ENCODE measurements around the gene CKS1B.

CKS1B gene

DNA sequence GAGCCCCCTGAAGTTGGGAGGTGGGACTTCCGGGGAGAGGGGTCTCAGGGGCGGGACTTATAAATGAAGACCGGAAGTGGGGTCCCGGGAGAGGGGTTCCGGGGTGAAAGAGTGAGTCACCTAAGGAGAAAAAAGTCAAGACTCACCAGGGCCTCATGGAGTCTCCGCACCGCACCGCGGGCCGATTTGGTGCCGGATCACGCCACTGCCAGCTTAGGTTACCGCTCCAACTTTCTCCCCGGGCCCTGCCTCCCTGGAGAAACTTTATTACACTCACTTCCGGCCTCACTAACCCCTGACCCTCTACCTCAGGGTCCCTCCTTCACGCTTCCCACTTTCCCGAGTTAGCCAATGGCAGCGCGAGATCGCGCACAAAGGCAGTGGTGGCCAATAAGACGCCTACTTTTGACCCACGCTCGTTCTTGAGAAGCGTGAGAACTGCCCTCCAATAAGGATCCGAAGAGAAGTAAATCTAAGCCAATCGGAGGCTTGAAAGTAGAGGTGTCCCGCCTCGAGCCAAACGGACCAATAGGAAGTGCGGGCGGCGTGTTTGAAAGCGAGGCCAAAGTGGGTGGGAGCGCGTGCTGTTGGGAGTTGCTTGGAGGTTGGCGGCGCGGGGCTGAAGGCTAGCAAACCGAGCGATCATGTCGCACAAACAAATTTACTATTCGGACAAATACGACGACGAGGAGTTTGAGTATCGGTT is at the start of gene CKS1B:
Gene CKS1B, plus strand, starts transcription at position 580 of the 706 bp plus-strand sequence. Its CDS starts 65 bp downstream, at position 645.
- peak; percentile 100 for DNase-seq

DNA sequence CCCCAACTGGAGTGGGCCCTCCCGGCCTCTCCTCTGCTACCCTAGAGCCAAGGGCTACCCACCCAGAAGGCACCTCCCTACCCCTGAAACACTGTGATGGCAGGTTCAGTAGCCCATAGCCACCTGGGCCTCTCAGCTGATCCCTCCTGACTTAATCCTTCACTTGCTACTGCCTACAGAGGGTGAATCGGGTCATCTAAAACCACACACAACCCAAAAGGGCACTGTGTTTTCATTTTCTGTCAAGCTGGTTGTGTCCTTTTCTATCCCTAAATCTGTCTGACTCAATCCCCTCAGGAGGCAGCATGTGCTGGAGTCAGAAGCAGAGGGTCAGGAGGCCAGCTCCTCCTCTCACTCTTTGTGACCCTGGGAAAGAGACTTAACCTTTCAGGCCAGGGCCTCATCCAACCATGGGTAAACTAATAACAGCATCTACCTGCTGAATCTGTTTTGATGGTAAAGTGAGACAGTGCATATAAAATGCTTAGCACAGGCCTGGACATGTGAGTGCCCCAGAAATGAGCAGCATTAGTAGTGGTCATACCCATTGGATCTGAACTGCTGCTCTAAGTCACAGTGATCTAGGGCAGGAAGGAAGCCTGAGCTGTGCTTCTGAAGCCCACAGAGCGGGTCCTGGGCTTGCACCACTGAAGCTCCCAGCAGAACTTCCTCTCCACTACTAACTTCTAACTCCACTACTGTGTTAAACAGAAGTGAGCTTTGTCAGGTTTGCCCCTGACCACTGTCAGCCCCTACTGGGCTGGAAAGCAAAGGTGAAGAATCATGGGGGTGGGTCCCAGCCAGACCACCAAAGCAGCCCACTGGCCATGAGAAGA is 48.9 kb upstream of the CKS1B start:
- DNase-seq: no peak

DNA sequence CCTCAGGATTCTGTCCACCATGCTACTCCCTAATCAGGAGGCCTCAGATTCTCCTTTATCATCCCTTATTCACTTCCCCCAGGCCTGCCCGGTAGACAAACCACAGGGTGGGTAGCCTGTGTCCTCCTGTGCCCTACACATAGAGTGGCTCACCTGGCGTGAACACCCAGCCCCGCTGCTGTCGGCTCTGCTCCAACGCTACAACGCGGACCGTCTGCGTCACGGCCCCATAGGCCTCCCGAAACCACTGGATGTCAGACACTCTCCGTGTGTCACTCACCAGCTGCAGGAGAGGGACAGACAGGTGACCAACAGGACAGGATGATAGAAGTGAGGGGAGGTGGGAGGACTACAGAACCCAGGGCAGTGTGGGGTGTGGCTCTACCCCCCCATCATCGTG is 48.3 kb upstream of the CKS1B start:
- no peak for DNase-seq

DNA sequence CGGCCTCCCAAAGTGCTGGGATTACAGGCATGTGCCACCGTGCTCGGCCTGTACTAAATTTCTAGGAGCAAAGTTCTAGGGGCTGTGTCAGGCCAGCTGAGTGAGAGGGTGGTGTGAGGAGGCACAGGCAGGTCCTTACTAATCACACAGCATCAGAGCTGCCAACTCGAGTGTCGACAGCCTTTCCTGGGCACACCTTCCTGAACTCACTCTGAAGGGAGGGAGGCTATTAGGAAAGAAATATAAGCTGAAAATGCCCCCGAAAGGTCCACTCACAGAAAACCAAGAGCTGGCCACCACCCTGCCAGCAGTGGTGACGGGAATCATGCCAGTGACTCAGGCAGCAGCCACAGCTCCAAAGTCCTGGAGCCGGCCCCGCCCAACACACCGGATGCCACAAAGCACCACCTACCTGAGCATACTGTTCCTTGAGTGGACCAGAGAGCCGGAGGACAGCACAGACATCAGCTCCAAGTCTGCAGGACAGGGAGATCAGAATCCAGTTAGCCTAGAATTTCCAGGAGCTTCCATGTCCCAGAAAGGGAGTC is 42.5 kb upstream of the CKS1B start:
- no peak for DNase-seq

DNA sequence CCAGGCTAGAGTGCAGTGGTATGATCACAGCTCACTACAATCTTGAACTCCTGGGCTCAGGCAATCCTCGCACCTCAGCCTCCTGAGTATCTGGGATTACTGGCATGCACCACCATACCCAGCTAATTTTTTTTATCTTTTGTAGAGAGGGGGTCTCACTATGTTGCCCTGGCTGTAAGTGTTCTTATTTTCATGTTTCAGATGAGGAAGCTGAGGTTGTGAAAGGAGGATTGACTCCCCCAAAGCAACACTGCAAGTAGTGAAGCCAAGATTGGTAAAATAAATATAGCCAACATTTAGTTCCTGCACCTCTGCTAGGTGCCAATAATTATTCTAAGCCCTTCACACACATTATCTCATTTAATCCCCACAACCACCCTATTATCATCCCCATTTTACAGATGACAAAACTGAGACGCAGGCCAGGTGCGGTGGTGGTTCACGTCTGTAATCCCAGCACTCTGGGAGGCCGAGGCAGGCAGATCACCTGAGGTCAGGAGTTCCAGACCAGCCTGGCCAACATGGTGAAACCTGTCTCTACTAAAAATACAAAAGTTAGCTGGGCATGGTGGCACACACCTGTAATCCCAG is 40.0 kb upstream of the CKS1B start:
- no peak for DNase-seq

DNA sequence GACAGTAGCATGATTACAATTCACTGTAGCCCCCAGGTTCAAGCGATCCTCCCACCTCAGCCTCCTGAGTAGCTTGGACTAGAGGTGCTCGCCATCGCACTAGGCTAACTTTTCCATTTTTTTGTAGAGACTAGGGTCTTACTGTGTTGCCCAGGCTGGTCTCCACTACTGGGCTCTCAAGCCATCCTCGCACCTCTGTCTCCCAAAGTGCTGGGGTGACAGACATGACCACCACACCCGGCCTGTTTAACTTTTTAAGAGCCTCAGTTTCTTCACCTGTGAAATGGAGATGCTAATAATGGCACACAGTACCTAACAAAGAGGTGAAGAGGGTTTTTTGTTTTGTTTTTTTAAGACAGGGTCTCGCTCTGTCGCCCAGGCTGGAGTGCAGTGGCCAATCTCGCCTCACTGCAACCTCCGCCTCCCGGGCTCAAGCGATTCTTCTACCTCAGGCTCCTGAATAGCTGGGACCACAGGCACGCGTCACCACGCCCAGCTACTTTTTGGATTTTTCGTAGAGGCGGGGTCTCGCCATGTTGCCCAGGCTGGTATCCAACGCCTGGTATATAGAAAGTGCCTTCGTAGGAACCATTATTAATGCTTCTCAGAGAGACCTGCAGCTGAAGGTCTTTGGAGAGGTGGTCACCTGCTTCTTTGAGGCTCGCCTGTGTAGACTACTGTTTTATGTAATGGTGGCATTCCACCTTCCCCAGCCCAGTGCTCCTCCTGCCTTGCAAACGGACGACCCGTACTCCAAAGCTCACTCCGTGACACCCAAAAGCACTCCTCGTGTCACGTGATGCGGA is 38.5 kb upstream of the CKS1B start:
- no peak for DNase-seq

DNA sequence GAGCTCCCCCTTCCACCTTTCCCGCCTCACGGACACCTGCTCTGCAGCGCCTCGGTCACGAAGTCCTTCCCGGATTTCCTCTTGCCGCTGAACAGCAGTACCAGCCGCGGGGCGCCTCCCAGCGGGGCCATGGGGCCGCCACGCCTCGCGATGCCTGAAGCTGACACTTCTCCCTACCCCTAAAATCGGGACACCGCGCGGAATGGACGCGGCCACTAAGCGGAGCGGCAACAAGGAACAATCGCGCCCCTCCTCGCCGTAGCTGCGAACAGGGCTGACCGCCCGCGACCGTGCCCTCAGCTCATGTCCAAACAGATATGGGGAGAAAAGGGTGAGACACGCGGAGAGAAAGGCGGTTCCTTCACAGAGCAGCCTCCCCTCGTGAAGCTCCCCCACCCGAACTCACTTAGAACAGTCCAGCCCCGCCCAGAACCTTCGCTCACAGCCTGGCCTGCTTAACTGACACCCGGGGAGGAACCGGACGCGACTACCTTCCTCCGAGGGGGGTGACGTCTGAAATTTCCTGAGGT is 37.9 kb upstream of the CKS1B start, which contains the start of gene PMVK:
Gene PMVK, minus strand, starts transcription at position 165 of the 530 bp plus-strand sequence. Its CDS starts 34 bp downstream, at position 131.
- DNase-seq: peak; percentile 88

DNA sequence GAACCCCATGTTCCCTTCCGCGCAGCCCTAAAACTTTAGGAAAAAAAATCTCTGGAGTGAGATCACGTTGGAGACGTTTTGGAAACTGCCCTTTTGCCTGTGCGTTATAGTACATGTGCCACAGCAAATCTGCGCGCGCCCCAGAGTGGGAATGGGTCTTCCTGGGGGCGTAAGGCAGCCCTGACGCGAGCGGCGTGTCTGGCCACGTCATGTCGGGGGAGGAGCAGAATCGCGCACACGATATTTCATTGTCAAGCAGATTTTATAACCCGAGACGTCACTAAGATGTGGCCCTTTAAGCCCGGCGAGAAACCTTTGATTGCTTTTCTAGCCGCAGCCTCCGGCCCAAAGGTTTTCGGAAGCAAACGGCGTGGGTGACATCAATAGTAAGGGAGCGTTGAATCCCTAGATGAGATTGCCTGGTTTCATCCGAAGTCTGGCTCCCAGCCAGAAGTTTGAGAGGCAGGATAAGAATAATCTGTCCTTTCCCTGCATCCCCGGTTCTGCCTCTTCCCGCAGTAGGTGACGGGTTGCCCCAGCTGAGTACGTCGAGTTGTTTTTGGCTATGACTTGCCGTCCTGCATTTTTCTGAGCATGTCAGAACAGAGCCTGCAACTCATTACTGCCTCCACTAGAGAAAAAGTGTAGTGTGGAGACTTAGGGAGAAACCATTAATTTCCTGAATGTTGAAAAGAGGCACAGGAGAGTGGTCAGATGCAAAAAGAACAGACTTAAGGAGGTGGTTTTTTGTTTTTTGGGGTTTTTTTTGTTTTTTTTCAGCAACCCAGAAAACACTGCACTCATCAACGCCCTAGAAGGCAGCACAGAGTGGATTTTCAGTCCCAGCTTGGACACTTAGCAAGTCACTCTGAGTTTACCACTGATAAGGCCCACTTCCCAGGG is 37.1 kb upstream of the CKS1B start:
- DNase-seq: peak; percentile 80

DNA sequence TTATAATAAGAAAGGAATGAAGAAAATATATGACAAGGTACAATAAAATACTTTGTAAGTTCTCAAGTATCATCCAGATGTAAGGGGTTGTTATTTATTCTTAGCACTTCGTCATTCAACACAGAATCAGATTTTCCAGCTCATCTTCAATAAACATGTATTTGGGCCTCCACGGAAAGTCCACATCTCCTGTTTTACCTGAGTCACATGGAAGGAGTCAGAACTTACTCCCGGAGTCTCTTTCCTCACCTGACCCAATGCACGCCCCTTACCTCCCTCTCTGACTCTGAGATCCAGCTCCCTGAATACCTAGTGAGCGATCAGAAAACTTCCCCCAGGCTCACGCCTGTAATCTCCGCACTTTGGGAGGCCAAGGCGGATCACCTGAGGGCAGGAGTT is 36.5 kb upstream of the CKS1B start:
- no peak for DNase-seq

DNA sequence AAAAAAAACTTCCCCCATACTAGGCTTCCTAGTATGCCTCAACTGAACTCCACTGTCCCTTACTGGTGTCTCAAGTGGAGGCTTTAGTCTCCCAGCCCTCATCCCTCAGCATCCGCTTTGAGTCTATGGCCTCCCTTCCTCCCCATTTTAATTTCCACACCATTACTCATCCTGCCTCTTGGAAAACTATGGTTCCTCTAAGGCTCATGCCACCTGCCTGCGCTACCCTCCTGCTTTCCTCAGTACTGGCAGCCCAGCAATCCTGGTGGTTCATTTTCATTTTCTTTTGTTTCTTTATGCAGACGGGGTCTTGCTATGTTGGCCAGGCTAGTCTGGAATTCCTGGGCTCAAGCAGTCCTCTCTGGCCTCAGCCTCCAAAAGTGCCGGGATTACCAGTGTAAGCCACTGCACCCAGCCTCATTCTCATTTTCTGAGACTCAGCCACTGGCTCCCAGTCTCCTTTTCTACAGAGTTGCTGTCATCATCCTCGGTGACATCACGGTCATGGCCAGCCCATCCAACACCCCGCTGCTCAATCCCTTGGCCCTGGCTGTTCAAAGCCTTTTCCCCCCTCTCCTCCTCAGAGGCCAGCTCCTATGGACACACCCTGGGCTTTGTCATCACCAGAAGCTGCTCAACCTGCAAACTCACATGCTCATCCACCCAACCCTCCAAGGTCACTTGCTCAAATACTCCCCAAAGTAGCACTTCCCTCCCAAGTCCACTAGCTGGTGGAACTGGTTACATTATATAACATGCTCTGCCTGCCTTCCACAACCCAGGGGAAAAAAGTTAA is 35.7 kb upstream of the CKS1B start:
- no peak for DNase-seq

DNA sequence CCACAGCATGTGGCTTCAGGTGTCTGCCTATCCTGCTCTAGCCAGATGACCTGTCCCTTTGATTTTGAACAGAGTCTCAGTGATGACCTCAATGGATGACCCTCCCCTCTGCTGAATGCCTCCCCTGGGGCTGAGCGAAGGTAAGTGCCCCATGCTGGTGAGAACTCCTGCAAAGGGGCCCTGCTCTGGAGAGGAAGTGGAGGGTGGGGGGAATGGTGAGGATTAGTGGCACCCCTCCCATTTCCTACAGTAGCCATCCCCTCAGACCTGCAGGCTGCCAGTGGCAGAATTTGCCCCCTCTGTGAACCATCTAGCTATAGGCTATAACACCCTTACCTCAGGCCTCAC is 34.3 kb upstream of the CKS1B start:
- DNase-seq: no peak

DNA sequence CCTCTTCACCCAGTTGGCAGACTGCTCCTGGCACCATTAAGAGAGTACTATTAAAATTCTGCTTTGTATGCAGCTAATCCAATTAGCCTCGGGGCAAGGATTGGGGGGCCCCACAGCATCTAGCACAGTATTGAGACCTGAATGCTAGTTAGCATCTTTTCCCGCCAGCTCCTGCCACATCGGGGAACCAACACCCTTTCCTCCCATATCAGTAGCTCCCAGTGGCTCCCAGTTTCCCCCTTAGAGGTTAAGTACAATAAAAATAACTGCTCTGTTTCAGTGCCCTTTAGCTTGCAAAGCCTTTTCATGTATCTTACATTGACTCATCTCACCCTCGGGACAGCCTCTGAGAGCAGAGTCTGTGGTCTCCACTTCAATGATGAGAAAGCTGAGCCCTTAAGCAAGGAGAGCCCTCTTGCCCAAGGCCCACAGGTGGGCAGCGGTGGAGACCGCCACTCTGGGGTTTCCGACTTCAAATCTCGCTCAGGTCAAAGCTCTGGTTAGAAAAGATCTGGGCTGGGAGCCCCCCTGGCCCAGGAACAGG is 33.8 kb upstream of the CKS1B start:
- no peak for DNase-seq

DNA sequence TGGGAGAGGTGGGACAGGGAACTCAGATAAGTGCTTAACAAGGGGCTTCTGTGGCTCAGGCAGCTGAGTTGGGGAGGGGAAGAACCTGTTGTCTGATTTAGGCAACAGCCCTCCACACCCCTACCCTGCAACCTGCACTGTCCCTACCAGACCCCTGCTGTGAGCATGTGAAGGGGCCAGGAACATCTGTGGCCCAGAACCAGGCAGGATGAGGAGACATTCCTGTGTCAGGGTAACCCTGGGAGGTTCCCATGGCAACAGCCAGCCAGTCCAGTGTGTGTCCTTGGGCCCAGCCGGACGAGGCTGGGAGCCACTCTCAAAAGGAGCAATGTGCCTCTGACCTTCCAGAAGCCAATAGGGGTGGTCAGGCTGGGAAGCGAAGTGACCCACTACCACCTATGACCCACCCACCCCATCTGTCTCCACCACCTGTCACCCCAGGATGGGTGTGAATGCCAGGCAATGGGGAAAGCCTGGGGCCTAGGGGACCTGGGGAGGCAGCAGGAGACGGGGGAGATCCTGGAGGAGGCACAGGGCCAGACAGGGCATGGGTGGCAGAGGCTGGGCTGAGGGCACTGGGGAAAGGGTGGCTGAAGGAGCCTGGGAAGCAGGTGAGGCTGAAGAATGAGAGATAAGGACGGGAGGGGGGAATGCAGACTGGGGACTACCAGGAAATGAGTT is 33.0 kb upstream of the CKS1B start:
- no peak for DNase-seq

DNA sequence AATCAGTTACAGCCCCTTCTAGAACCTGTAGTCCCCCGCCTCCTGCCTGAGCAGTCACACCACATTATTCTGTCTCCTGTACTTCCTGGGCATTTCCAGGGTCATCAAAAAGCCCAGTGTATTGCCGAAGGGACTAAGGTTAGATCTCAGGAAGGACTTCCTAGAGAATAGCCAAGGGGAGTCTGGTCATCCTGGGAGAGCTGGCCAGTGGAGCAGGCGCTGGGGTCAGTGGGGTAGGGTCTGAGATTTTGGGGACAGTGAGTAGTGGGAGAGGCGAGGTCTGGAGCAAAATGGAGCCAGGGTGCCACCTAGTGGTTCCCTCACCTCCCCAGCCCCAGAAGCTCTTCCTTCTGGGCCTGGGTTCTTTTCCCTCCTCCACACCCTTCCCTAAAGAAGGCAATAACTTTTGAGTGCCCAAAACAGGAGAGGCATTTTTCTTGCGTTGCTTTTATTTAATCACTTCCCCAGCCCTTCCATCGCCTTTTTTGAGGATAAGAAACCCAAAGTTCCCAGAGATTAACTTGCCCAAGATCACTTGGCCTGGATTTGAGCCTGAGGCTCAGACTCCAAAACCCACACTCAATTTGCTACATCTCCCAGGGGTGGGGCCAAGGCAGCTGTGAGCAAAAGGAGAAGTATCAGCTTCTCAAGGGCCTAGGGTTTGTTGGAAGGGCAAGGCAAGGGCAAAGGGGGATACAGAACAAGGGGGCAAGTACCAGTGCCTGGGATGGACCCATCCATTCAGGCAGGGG is 30.7 kb upstream of the CKS1B start:
- no peak for DNase-seq

DNA sequence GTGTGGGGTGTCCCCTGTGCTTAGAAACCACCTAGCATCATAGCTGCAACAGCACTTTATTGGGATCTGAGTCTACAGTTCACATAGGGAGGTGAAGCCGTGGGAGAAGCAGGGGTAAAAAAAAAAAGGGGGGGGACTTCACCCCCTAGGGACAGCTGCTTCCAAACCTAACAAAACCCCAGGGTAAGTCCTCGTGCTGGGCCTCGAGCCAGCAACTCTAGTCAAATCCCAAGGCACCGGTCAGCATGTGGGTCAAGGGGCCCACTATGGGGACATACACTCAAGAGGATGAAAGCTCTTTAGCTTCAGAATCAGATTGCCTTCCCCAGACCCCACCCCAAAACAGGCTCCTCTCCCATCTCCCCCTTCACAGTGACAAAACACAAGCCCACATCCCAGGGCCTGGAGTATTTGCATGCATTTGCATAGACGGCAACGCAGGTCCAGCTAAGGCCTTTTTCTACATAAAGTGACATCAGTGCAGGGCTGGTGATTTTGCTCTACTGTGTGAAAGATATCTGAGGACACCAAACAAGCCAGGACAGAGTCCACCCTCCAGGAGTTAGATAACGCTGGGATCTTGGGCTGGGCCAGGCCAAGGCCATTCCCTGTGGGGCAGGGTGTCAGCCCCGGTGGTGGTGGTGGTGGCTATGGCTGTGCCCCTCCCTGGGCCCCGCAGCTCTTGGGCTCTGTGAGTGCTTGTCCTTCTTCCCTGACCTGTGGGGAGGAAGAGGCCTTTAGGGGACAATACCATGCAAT is 29.9 kb upstream of the CKS1B start:
- no peak for DNase-seq

DNA sequence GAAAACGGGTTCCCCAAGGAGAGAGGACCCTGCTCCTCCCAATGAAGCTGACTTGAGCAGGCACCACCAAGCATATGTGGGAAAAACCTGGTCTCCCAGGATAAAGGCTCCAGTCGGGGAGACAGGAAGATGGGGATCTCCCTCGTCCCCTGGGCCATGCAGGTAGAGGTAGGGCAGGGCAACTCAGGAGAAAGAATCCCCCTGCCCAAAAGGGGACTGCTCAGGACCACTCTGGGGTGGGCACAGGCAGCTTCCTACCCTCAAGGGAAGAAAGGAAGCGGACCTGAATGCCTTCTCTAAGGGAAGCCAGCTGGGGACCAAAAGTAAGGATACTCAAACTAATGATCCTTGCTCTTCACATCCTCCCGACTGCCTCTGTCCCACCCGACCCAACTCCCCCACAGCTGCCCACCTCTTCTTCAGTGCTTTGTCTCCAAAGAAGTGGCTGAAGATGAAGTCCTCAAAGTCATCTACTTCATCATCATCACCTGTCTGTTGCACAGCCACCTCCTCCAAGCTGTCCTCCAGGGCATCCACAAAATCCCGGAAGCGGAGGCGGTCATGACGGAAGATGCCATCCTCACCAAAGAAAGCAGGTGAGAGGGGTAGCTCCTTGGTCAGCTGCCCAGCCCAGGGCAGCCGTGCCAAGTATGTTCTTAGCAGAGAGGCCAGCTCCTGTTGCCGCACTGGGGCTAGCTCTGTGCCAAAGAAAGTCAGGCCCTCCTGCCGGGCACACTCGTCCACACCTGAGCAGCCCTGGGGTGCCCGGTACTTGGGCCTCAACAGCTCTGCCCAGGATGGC is 29.1 kb upstream of the CKS1B start:
- DNase-seq: no peak
